DMS 273 treated with DMSO at 0.1 percent for 48 hours (cell line): ENCODE measurements around the gene VAMP7.
"Not testable (repeated sequence)": the region's sequence is repeated elsewhere in the genome, so short reads cannot be mapped to it uniquely, and the experiment has no call there.

Experiments used
- DNase-seq: peaks from one replicate; lab custom pipeline; 2025; lab: John Stamatoyannopoulos, UW

VAMP7 gene

GRCh38 chrX:155881158-155881993 is at the start of gene VAMP7:
TSS of gene VAMP7 (plus strand) at chrX:155881345. CDS start at chrX:155889467, 8,122 bp downstream.
- DNase-seq = peak; percentile 78

GRCh38 chrX:155841232-155841631 is 39.9 kb upstream of the VAMP7 start:
- DNase-seq = no peak

GRCh38 chrX:155851786-155852185 is 29.4 kb upstream of the VAMP7 start:
- DNase-seq = not testable (repeated sequence)

- no peak for DNase-seq
These were observed 23.6 kb upstream of the VAMP7 start for GRCh38 chrX:155857561-155857960.

GRCh38 chrX:155864655-155865054 is 16.5 kb upstream of the VAMP7 start:
- no peak for DNase-seq

- DNase-seq = no peak
These were observed 16.0 kb upstream of the VAMP7 start for GRCh38 chrX:155865193-155865592.

- no peak for DNase-seq
These were observed 13.3 kb upstream of the VAMP7 start for GRCh38 chrX:155867821-155868220.

- DNase-seq = no peak
These were observed 10.2 kb upstream of the VAMP7 start for GRCh38 chrX:155870958-155871357.

- DNase-seq = no peak
These were observed 9.2 kb upstream of the VAMP7 start for GRCh38 chrX:155871934-155872333.

- DNase-seq = no peak
These were observed 8.0 kb upstream of the VAMP7 start for GRCh38 chrX:155873188-155873587.

GRCh38 chrX:155874571-155875244 is 6.4 kb upstream of the VAMP7 start:
- DNase-seq = no peak

- DNase-seq = no peak
These were observed 4.4 kb upstream of the VAMP7 start for GRCh38 chrX:155876704-155877103.

GRCh38 chrX:155877288-155877687 is 3.9 kb upstream of the VAMP7 start:
- no peak for DNase-seq

- DNase-seq = no peak
These were observed 473 bp upstream of the VAMP7 start for GRCh38 chrX:155880586-155881157.

GRCh38 chrX:155886409-155886808 is 5.3 kb downstream of the VAMP7 start:
- DNase-seq = no peak

GRCh38 chrX:155888139-155888538 is 7.0 kb downstream of the VAMP7 start:
- DNase-seq = no peak

- no peak for DNase-seq
These were observed 8.2 kb downstream of the VAMP7 start for GRCh38 chrX:155889328-155889727.

GRCh38 chrX:155891446-155892210 is 10.5 kb downstream of the VAMP7 start:
- no peak for DNase-seq

GRCh38 chrX:155893521-155893920 is 12.4 kb downstream of the VAMP7 start:
- no peak for DNase-seq

- no peak for DNase-seq
These were observed 15.4 kb downstream of the VAMP7 start for GRCh38 chrX:155896512-155896911.

GRCh38 chrX:155899366-155899765 is 18.2 kb downstream of the VAMP7 start:
- DNase-seq = no peak

- no peak for DNase-seq
These were observed 19.6 kb downstream of the VAMP7 start for GRCh38 chrX:155900765-155901164.
